Endothelial cell of hepatic sinusoid (primary cell): ENCODE measurements around the gene CXCR1.
"Not testable (repeated sequence)": the region's sequence is repeated elsewhere in the genome, so short reads cannot be mapped to it uniquely, and the experiment has no call there.

Source experiments
- in situ Hi-C: cut with HindIII; loops from 2 replicates; pipeline ENCODE4 v1.10.0; 2017; ENCODE audit warnings: low sequenced_read_pairs

The CXCR1 gene

DNA sequence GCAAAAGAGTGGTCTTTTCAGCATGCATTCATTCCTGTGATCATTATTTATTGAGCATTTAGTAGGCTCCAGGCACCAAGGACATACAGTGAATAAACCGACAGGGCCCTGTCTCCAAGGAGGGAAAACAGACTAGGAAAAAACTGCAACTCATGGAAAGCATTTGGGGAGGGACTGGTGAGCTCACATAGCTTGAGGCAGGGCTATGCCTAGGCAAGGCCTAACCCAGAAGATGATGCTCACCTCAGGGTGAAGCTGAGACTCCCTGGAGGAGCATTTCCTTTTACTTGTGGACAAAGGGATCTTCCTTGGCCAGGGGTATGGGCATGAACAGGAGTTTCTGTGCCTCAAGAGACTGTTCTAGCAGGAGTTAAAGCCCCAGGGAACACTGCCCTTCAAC, 3.9 kb downstream of the CXCR1 start:
- in situ Hi-C loops: no loop called here

DNA sequence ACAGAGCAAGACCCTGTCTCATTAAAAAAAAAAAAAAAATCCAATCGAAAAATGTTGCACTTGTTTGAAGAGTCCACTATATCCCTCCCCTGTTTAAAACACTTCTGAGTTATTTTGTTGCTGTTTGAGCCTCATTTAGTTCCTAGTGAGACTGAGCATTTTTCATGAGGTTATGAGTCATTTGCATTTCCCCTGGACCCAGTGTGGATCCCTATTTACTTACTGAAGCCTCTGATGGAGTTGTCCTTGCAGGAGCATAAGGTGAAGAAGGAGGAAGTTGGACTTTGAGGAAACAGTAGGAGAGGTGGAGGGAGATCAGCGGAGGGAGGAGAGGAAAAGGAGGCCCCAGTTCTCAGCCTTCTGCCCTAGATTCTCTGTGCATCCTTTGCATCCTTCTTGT, 5.1 kb downstream of the CXCR1 start:
- in situ Hi-C loops: no loop called here

DNA sequence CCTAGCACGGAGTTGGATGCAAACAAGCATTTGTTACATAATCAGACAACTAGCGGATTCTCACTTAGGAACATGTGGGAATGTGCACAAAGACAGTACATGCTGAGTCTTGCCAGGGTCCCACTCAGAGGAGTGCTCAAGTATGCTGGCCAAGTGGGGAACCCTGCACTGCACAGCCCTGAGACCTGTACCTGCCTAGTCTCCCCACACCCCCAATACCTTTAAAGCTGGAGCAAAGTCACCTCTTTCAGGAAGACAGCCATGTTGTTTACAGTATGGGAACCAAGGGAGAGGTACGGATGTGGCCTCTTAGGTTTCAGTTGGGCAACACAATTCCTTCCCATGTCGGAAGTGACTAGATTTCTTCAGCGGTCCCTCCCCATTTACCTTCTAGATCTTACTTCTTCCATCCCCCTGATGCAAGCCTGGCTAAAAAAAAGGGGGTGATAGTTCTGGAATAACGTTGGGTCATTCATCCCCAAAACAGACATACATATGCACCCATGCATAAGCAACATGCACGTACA, 10.7 kb downstream of the CXCR1 start:
- in situ Hi-C loops: no loop called here

DNA sequence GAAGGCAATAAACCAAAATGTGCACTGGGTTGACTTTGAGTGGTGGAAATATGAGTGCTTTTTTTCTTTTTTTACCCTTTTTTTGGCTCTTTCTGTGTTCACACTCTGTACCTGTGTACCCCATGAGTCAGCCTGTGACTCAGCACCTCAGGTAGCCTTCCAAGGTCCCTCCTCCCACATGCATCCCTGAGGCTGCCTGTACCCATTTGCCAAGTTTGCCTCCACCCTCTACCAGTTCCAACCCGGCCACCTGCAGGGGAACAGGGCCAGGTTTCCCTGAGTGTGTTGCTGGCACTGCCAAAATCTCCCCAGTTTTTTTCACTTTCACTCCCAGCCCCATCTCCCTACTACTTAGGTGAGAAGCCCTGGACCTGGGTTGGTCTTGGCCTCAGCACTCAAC, 14.0 kb downstream of the CXCR1 start:
- in situ Hi-C loops: no loop called here

GRCh38 chr2:218152172-218152571, 14.6 kb downstream of the CXCR1 start:
- in situ Hi-C loops: no loop called here

GRCh38 chr2:218149848-218150440, 16.8 kb downstream of the CXCR1 start:
- in situ Hi-C loops: no loop called here

DNA sequence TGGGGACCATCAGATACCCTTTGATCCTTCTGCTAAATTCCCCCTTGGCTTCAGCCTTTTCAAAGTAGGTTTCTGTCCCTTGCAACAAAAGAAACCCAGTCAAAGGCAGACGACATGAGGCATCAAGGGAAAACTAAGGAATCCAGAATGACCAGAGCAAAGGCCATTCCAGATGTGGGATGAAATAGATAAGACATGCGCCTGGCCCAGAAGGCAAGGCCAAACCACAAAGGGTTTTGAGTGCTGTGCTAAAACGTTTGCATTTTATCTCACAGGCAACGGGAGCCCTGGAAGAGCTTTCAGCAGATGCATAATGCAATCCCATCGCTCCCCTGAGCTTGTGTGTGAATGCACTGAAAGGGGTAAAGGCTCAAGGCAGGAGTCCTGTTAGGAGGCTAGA, 17.7 kb downstream of the CXCR1 start:
- in situ Hi-C loops: no loop called here

- in situ Hi-C loops: no loop called here
Measured at GRCh38 chr2:218146056-218146455, 20.7 kb downstream of the CXCR1 start.

DNA sequence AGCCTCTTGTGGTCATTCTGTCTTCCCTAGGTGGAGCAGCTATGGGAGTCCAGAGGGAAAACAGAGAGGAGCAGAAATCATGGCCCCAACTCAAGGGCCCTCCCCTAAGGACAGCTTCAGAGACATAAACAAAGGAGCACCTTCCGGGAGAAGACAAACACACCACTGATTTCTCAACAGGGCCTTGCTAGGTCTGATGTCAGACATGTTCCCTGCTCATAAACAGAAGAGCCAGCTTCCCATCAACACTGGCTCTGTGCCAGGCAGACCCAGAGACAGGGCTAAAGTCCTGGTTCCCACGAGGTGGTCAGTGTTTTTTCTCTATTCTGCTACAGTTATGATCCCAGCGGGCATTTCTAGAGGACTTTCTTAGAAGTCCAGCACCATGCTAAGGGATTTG, 21.6 kb downstream of the CXCR1 start:
- in situ Hi-C loops: no loop called here

DNA sequence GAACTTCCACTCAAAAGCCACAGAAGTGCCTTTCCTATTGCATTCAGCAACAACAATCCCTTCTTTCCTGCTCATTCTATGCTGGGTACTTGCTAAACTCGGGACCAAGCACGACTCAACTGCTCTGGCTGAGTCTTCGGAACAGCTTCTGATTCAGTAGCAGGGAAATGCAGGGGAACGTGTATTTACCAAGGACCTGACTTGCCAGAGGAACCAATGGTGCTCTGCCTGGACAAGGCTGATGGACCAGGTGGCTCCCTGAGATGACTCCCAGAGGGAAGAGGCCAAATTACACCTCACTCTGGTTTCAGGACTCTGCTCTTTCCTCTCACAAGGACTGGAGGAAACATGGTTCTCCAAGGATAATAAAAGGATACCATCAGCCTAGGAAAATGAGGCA, 28.7 kb downstream of the CXCR1 start:
- in situ Hi-C loops: no loop called here

GRCh38 chr2:218137514-218137913, 29.2 kb downstream of the CXCR1 start:
- in situ Hi-C loops: no loop called here

DNA sequence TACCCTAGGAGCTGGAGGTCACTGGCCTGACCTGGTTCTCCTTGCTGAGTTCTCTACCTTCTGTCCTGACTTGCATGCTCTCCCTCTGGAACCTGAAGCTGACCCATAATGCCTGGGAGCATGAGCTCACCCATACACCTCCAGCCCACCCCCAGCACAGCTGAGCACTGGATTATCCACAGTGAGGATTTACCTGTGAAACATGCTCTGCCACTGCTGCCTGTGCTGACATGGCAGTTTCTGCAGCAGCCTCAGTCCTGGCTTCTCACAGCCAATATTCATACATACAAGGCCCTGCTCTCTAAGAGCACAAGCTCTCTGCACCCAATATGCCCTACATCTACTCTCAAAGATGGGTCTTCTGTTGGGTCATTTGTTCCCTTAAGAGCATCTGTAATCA, 35.9 kb downstream of the CXCR1 start:
- in situ Hi-C loops: no loop called here

- in situ Hi-C loops: no loop called here
Measured at GRCh38 chr2:218130377-218130776, 36.4 kb downstream of the CXCR1 start.

- in situ Hi-C loops: loop anchor here (5.0 kb wide), 1 partner anchor 72 kb away; no protein-coding TSS in a partner anchor
Measured at GRCh38 chr2:218129458-218130135, 37.2 kb downstream of the CXCR1 start.

GRCh38 chr2:218128781-218129457, 37.8 kb downstream of the CXCR1 start:
- in situ Hi-C loops: loop anchor here (5.0 kb wide), 1 partner anchor 72 kb away; no protein-coding TSS in a partner anchor

- in situ Hi-C loops: loop anchor here (5.0 kb wide), 1 partner anchor 71 kb away; no protein-coding TSS in a partner anchor
Measured at GRCh38 chr2:218127929-218128455, 38.8 kb downstream of the CXCR1 start.

DNA sequence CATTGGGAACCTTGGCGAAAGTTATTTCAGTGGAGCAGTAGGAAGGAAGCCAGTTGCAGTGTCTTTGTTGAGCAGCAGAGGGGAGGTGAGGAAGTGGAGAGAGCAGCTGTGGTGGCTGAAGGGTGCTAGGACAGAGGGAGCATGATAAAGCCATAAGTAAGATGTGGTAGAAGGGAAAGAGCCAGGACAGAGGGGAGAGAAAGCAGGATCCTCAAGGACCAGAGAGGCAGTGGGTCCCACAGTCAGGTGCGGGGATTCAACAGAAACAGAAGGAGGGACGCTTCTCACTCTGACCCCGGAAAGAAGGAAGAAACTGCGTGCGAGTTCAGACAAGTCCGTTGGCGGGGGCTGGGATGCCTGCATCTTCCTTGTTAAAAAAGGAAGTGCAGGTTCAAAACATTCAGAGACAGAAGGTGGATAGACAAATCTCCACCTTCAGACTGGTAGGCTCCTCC, 41.1 kb downstream of the CXCR1 start, which contains the start of gene CXCR2:
TSS of gene CXCR2 (plus strand) at position 403 of the 455 bp plus-strand sequence. CDS start 8,774 bp downstream, outside the sequence.
- in situ Hi-C loops: loop anchor here (5.0 kb wide), 1 partner anchor 68 kb away; no protein-coding TSS in a partner anchor

GRCh38 chr2:218125095-218125494, 41.7 kb downstream of the CXCR1 start:
- in situ Hi-C loops: loop anchor here (5.0 kb wide), 1 partner anchor 68 kb away; no protein-coding TSS in a partner anchor

GRCh38 chr2:218123986-218124385, 42.8 kb downstream of the CXCR1 start:
- in situ Hi-C loops: no loop called here

DNA sequence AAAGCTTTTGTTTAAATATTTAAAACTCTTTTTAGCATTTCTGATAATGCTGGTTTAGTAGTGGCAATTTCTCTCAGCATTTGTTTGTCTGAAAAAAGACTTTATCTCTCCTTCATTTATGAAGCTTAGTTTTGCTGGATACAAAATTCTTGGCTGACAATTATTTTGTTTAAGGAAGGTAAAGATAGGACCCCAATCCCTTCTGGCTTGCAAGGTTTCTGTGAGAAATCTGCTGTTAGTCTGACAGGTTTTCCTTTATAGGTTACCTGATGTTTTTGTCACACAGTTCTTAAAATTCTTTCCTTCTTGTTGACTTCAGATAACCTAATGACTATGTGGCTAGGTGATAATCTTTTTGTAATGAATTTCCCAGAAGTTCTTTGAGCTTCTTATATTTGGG, 44.5 kb downstream of the CXCR1 start:
- in situ Hi-C loops: not testable (repeated sequence)

GRCh38 chr2:218121789-218122188, 45.0 kb downstream of the CXCR1 start:
- in situ Hi-C loops: not testable (repeated sequence)
